NCI-H524 treated with DMSO at 0.1 percent for 48 hours (cell line): ENCODE measurements around the gene ARMC5.
"Not testable (repeated sequence)": the region's sequence is repeated elsewhere in the genome, so short reads cannot be mapped to it uniquely, and the experiment has no call there.

Experiments
- DNase-seq: peaks from one replicate; lab custom pipeline; 2025; lab: John Stamatoyannopoulos, UW

Gene ARMC5, protein sequence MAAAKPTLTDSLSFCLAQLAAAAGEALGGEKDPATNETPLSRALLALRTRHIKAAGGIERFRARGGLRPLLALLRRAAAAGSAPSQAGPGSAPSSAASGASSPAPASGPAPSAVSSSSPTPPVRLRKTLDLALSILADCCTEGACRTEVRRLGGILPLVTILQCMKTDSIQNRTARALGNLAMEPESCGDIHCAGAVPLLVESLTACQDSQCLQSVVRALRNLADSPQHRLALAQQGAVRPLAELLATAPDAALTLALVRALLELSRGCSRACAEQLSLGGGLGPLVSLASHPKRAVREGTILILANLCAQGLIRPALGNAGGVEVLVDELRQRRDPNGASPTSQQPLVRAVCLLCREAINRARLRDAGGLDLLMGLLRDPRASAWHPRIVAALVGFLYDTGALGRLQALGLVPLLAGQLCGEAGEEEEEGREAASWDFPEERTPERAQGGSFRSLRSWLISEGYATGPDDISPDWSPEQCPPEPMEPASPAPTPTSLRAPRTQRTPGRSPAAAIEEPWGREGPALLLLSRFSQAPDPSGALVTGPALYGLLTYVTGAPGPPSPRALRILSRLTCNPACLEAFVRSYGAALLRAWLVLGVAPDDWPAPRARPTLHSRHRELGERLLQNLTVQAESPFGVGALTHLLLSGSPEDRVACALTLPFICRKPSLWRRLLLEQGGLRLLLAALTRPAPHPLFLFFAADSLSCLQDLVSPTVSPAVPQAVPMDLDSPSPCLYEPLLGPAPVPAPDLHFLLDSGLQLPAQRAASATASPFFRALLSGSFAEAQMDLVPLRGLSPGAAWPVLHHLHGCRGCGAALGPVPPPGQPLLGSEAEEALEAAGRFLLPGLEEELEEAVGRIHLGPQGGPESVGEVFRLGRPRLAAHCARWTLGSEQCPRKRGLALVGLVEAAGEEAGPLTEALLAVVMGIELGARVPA

DNA sequence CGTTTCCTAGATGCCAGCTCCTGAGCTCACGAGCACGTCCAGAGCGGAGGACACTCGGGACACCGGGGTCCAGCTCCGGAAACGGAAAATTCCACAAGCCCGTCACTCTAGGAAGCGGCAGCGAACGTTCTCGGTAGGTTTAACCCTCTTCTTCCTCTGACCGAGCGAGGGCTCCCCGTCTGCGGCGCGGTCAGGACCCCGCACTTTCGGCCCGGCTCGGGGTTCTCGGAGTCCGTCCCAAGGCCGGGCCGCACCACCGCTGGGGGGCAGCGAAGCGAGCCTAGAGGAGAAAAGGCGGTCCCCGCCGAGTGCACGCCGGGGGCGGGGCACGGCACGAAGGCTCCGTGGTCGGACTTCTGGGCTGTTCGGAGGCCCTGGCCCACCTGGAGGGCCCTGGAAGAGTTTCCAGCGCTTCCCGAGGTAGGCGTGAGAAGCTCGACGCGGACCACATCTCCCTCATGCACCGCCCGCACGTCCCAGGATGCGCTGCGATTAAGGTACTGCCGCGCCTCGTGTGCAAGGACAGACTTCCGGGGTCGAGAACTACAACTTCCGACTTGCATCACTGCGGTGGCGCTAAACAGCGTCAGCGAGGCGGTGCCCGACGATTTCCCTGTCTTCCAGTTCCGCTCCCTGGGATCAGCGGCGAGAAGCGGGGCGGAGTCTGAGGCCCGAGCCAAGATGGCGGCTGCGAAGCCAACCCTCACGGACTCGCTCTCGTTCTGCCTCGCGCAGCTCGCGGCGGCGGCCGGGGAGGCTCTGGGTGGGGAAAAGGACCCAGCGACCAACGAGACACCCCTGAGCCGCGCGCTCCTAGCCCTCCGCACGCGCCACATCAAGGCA lies at the start of gene ARMC5:
Gene ARMC5, plus strand, starts transcription at position 658 of the 843 bp plus-strand sequence. Its CDS starts 24 bp downstream, at position 682.
- peak; percentile 87 for DNase-seq

DNA sequence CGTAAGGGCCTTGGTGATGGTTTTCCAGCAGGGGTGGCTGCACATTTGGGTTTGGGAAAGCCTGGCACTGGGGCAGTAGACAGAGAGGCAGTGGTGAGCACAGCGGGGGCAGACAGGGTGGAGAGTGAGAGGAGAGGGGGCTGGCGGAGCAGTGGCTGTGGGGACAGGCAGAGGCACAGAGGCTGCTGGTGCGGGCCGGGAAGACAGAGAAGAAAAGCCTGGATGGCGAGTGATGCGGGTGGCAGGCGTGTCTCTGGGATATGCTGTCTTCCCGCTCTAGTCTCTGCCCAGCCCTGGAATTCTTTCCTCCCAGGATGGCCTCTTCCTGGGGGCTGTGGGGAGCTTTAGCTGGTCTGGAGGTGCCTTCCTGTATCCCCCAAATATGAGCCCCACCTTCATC lies 49.2 kb upstream of the ARMC5 start:
- no peak for DNase-seq

GRCh38 chr16:31411024-31411844 lies 48.1 kb upstream of the ARMC5 start:
- DNase-seq, result no peak

GRCh38 chr16:31412750-31413149 lies 46.6 kb upstream of the ARMC5 start:
- no peak for DNase-seq

DNA sequence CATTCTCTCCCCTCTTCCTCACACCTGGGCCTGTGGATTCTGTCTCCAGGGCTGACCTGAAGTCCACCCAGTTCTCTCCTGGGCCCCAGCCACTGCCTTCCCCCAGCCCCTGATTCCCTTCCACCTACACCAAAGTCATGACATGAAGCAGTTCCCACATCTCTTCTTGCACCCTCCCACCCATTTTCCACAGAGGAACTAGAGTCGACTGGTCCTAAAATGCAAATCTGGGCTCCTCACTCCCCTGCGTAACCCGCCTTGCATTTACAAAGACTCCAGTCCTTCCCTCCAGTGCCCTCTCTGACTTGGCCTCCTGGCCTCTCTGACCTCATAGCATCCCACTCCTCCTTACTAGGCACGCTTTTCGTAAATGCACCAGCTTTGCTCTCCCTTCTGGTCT lies 45.9 kb upstream of the ARMC5 start:
- no peak for DNase-seq

DNA sequence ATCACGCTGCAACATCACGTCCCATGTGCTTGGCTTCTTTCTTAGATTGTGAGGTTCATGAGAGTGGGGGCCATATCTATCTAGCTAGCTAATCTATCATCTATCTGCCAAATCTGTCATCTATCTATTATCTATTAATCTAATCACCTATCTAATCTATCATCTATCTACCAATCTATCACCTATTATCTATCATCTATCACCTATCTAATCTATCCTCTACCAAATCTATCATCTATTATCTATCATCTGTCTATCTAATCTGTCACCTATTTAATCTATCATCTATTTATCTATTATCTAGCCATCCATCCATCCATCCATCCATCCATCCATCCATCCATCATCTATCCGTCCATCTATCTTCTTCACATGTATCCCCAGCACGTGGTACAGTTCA lies 45.4 kb upstream of the ARMC5 start:
- no peak for DNase-seq

DNA sequence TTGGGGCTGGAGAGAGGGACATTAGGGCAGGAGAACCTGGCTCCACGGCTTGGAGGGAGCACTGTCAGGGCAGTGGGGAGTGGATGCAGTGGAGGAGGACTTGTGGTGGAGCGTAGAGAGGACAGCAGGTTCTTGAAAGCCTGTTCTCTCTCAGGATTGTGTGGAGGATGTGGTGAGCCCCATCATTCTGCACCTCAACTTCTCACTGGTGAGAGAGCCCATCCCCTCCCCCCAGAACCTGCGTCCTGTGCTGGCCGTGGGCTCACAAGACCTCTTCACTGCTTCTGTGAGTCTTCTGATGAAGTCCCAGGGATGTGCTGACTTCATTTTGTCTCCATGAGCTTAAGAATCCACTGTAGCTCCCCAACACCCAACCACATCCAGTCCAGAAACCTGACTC lies 44.6 kb upstream of the ARMC5 start:
- no peak for DNase-seq

DNA sequence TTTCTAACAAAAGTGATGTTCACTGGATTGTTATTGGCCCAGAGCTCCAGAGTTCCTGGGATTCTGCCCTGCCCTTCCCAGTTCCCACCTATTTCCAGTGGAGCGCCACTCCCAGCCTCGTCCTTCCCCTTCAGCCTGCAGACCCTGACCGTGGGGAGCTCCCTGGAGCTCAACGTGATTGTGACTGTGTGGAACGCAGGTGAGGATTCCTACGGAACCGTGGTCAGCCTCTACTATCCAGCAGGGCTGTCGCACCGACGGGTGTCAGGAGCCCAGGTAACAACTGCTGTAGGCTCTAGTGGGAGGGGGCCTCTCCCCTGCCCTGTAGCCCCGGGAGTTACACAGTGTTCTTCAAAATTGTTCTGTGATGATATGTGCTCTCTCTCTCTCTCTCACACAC lies 42.9 kb upstream of the ARMC5 start:
- no peak for DNase-seq

DNA sequence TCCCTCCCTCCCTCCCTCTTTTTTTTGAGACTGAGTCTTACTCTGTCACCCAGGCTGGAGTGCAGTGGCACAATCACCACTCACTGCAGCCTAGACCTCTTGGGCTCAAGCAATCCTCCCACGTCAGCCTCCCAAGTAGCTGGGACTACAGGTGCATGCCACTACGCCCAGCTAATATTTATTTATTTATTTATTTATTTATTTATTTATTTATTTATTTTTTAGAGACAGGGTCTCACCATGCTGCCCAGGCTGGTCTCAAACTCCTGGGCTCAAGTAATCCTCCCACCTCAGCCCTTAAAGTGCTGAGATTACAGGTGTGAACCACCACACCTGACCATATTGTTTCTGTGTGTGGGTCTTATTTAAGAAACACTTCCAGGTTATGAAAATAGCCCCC lies 42.3 kb upstream of the ARMC5 start:
- DNase-seq, result not testable (repeated sequence)

DNA sequence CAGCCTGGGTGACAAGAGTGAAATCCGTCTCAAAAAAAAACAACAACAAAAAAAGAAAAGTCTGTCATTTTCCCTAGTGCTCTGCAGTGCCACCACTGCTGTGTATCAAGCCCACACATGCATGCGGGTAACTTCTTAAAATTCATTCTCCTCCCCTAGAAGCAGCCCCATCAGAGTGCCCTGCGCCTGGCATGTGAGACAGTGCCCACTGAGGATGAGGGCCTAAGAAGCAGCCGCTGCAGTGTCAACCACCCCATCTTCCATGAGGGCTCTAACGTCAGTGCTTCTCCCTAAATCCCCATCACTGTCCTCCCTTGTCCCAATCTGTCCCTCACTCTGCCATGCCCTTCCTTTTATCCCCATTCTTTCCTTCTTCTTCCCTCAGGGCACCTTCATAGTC lies 41.4 kb upstream of the ARMC5 start:
- no peak for DNase-seq

GRCh38 chr16:31420037-31420436 lies 39.3 kb upstream of the ARMC5 start:
- DNase-seq, result no peak

DNA sequence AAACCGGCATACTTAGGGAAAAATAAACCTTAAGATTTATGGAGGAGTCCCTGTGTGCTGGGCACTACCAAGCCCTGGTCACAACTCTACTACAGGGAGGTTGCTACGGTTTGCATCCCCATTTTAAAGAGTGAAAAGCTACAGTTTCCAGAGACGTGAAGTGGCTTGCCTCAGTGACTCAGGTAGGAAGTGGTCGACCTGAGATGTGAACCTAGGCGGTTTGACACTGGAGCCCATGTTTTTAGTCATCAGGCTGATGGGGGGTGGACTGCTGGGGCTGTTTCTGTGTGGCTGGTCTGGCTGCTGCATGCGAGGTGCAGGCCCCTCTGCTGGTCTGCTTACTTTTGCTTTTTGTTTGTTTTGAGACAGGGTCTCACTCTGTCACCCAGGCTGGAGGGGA lies 37.7 kb upstream of the ARMC5 start:
- no peak for DNase-seq

GRCh38 chr16:31423241-31423640 lies 36.1 kb upstream of the ARMC5 start:
- no peak for DNase-seq

DNA sequence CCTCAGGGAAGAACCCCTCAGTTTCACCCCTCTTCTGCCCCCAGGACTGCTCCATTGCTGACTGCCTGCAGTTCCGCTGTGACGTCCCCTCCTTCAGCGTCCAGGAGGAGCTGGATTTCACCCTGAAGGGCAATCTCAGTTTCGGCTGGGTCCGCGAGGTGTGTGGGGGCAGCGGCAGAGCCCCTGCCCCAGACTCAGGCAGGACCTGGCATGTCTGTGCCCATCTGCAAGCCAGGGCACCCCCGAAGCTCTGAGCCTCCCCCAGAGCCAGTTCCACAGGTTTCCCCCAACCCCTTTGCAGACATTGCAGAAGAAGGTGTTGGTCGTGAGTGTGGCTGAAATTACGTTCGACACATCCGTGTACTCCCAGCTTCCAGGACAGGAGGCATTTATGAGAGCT lies 35.5 kb upstream of the ARMC5 start:
- no peak for DNase-seq

DNA sequence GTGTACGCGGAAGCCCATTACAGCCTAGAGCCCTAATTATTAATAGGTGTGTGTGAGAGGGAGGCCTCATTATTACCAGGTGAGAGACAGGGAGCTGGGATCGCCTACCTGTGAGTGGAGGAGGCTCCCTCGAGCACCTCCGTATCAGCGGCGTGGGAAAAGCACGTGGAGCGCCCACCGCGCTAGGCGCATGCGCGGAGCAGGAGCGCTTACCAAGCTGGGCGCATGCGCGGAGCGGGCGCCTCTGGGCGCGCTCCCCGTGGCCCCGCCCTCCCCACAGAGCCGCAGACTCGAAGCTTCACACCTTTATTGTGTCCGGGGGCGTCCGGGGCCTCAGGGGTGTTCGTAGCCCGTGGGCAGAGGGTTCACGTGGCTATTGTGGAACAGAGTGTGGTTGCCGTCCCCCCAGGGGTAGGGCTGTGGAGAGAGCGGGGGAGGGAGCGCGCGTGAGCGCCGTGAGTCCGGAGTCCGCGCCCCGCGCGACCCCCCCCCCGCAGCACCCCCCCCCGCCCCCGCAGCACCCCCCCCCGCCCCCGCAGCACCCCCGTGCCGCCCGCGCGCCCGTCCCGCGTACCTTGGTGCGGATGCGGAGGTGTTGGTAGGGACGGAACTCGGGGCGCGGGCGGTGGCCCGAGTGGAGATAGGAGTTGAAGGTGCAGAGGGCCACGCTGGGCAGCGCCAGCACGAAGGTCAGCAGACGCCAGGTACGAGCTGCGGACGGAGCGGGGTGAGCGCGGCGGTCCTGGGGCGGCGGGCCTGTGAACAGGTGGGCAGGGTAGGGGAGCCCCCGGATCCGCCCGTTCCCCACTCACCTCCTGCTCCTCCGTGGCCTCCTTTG lies 31.6 kb upstream of the ARMC5 start:
- no peak for DNase-seq

DNA sequence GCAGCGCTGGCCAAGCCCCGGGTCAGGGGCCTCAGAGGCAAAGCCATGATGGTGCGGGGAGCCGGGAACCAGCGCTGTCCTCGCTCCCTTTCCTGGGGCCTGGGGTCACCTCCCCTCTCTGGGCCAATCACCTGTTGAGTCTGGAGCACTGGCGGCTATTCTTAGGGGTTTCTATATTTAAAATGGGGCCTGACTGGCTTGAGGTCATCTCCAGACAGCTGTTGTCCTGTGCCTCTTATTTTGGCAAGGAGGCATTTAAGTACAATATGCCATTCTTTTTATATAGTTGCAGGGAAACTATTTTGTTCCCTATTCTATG lies 31.1 kb upstream of the ARMC5 start, which contains the start of gene COX6A2:
Gene COX6A2, minus strand, starts transcription at position 82 of the 319 bp plus-strand sequence. Its CDS starts 35 bp downstream, at position 47.
- DNase-seq, result no peak

DNA sequence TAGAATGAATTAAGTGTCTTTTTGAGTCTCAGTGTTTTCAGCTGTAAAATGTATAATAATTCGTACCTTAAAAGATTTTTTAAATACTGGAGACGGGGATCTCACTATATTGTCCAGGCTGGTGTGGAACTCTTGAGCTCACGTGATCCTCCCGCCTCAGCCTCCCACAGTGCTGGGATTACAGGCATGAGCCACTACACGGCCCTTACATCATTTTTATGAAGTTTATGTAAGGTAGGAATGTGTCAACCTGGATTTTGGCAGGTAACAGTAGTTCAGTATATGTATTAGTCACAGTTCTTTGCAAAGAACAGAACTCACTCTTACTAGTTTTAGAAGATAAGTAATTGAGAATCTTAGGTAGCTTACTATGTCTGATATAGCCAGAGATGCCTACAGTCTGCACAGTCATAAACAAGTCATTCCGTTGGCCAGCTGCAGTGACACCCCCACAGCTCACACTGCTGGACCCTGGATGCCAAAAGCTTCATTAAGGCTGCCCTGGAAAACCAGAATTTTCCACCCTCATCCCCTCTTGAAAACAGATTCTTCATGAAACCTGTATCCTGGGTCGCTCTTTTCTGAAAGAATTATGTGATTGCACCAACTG lies 30.6 kb upstream of the ARMC5 start:
- no peak for DNase-seq

DNA sequence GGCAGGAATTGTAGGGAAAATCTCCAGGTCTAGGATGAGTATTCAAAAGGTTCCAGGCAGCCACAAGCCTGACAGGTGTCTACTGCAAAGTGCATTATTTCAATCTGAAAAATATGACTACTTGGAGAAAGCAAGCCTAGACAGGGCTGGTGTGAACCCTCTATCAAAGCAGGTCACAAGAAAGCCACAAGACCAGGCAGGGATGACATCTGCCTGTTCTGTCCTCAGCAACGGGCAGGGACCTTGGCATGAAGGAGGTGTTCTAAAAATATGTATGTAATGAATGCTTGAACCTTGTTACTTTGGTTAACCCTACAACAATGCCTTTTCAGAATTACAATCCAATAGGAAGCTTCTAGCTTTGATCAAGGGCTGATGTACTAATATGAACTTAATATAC lies 30.0 kb upstream of the ARMC5 start:
- no peak for DNase-seq

- no peak for DNase-seq
These were observed 29.5 kb upstream of the ARMC5 start for GRCh38 chr16:31429796-31430195.
